GM18867 (cell line): ENCODE results near the gene BST2.

ENCODE experiments used
- ATAC-seq: cut with Tn5 transposase; IDR thresholded peaks from one replicate; pipeline ENCODE4 v1.9.1; 2021; ENCODE audit warnings: mild to moderate bottlenecking, moderate library complexity; ENCODE audit not compliant: unreplicated experiment

The BST2 gene

GRCh38 chr19:17419621-17420474 is 14.4 kb upstream of the BST2 start, which contains the start of gene MVB12A:
Gene MVB12A, plus strand, starts transcription at chr19:17420047. Its CDS starts 89 bp downstream, at chr19:17420136.
- ATAC-seq = peak; percentile 89

GRCh38 chr19:17419154-17419620 is 13.8 kb upstream of the BST2 start:
- no peak for ATAC-seq

GRCh38 chr19:17418710-17419109 is 13.3 kb upstream of the BST2 start:
- ATAC-seq = no peak

GRCh38 chr19:17415121-17415520 is 9.7 kb upstream of the BST2 start:
- no peak for ATAC-seq

GRCh38 chr19:17414097-17414496 is 8.7 kb upstream of the BST2 start:
- no peak for ATAC-seq

- no peak for ATAC-seq
Observed at GRCh38 chr19:17411801-17412200, 6.4 kb upstream of the BST2 start.

- ATAC-seq = no peak
Observed at GRCh38 chr19:17409990-17410389, 4.6 kb upstream of the BST2 start.

GRCh38 chr19:17406887-17407196 is 1.4 kb upstream of the BST2 start:
- no peak for ATAC-seq

- no peak for ATAC-seq
Observed at GRCh38 chr19:17406046-17406886, 836 bp upstream of the BST2 start.

GRCh38 chr19:17404621-17405249 is 695 bp downstream of the BST2 start:
- ATAC-seq = no peak

- ATAC-seq = no peak
Observed at GRCh38 chr19:17404015-17404414, 1.4 kb downstream of the BST2 start.

- no peak for ATAC-seq
Observed at GRCh38 chr19:17402982-17403855, 2.2 kb downstream of the BST2 start.

GRCh38 chr19:17401628-17402027 is 3.8 kb downstream of the BST2 start:
- ATAC-seq = no peak

- no peak for ATAC-seq
Observed at GRCh38 chr19:17398902-17399527, 6.4 kb downstream of the BST2 start.

- no peak for ATAC-seq
Observed at GRCh38 chr19:17394891-17395415, 10.5 kb downstream of the BST2 start.

- ATAC-seq = no peak
Observed at GRCh38 chr19:17393914-17394313, 11.5 kb downstream of the BST2 start, which contains the start of gene CCDC194. Gene CCDC194, minus strand, starts transcription at chr19:17394196. Its CDS starts 38 bp downstream, at chr19:17394158.

- ATAC-seq = no peak
Observed at GRCh38 chr19:17393002-17393401, 12.4 kb downstream of the BST2 start.

- ATAC-seq = peak; percentile 25
Observed at GRCh38 chr19:17391371-17392151, 13.9 kb downstream of the BST2 start.
